ENCODE results near the gene SPINT2.
"Not testable (repeated sequence)": the region's sequence is repeated elsewhere in the genome, so short reads cannot be mapped to it uniquely, and the experiment has no call there.

SPINT2 gene, protein sequence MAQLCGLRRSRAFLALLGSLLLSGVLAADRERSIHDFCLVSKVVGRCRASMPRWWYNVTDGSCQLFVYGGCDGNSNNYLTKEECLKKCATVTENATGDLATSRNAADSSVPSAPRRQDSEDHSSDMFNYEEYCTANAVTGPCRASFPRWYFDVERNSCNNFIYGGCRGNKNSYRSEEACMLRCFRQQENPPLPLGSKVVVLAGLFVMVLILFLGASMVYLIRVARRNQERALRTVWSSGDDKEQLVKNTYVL

DNA sequence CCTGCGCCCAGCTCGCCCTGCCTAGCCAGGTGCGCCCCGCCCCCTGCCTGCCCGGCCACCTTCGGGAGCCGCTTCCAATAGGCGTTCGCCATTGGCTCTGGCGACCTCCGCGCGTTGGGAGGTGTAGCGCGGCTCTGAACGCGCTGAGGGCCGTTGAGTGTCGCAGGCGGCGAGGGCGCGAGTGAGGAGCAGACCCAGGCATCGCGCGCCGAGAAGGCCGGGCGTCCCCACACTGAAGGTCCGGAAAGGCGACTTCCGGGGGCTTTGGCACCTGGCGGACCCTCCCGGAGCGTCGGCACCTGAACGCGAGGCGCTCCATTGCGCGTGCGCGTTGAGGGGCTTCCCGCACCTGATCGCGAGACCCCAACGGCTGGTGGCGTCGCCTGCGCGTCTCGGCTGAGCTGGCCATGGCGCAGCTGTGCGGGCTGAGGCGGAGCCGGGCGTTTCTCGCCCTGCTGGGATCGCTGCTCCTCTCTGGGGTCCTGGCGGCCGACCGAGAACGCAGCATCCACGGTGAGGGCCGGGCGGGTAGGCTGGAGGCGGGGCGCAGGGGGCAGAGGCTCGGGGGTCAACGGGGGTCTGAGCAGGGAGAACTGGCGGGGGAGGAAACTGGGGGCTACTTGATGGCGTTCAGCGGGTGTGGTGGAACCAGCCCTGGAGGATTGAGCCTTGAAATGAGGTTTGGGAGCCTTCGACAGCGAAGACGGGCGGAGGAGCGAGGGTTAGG lies at the start of gene SPINT2:
TSS of gene SPINT2 (plus strand) at position 88 of the 727 bp plus-strand sequence. CDS start at position 408, 320 bp downstream.
- in situ Hi-C loops (cut with HindIII; ENCODE audit: low sequenced_read_pairs) = loop anchor here (5.0 kb wide), 2 partner anchors 32 to 93 kb away; no protein-coding TSS in a partner anchor

DNA sequence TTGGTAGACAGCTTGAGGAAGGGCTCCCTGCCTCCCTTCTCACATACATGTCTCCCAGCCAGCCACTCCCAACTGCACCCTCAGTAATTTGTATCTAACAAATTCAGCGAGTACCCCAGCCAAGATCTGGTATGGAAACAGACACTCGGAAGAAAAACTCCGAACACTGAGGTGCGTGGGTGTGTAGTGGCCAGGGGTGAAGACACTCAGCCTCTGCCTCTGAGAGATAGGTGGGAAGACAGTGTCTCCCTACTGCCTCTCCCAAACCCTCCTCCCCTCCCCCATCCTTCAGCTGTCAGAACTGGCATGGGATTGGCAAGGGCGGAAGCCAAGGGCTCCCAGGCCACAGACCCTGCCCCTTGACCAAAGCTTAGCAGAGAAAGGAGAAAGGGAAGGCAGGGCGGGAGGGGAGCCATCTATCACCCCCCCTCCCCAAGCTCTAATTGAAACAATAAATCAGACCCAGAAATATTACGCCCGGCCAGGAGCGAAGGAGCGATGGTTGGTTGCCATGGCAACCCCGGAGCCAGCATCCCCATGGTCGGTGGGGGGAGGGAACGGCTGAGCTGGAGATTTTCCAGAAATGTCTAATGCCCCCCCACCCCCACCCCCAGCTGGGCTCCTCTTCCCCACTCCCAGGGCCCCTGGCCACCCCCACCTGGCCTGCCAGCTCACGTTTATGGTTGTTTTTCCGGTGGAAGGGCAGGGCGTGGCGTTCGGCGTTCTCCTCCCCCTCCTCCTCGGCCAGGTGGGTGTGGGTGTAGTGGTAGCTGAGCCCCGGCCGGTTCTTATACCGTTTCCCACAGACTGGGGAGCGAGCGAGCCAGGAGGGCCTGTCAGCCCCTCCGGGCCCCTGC lies 47.4 kb upstream of the SPINT2 start:
- in situ Hi-C loops (cut with HindIII; ENCODE audit: low sequenced_read_pairs) = loop anchor here (5.0 kb wide), 1 partner anchor 320 kb away; no protein-coding TSS in a partner anchor

DNA sequence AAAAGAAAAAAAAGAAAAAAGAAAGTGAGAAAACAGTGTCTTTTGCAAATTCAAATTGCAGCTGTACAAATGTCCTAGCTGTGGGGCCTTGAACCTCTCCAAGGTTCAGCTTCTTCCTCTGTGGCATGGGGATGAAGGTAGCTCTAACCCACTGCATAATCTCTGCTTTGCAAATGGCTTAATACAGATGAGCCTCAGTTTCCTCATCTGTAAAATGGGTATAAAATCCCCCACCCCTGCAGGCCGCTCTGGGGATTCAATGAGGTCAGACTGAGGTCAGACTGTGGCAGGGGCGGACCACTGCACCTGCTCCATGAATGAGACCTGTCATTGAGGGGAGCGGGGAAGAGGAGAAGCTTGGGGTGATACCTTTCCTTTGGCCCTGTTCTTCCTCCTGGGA lies 46.2 kb upstream of the SPINT2 start:
- in situ Hi-C loops (cut with HindIII; ENCODE audit: low sequenced_read_pairs) = loop anchor here (5.0 kb wide), 1 partner anchor 321 kb away; no protein-coding TSS in a partner anchor

DNA sequence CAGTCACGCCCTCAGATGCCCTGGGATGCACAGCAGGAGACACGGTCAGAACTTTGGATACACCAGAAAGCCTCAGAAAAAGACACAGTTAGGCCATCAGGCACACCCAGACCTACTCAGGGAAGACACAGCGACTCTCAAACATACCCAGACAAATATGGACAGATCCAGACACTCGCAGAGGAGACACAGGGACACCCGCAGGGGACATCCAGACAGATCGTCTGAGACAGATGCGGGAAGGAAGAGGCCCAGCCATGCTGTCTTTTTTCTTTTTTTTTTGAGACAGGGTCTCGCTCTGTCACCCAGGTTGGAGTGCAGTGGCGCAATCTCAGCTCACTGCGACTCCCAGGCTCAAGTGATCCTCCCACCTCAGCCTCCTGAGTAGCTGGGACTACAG lies 45.2 kb upstream of the SPINT2 start:
- in situ Hi-C loops (cut with HindIII; ENCODE audit: low sequenced_read_pairs) = loop anchor here (5.0 kb wide), 1 partner anchor 322 kb away; no protein-coding TSS in a partner anchor

DNA sequence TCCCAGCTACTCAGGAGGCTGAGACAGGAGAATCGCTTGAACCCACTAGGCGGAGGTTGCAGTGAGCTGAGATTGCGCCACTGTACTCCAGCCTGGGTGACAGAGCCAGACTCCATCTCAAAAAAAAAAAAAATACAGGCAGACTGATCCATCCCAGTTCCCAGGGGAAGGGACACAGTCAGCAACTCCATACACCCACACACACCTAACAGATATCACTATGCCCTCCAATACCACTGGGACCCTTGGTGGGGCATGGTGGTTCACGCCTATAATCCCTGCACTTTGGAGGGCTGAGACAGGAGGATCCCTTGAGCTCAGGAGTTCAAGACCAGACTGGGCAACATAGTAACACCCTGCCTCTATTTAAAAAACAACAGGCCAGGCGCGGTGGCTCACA lies 43.0 kb upstream of the SPINT2 start:
- in situ Hi-C loops (cut with HindIII; ENCODE audit: low sequenced_read_pairs) = no loop called here

DNA sequence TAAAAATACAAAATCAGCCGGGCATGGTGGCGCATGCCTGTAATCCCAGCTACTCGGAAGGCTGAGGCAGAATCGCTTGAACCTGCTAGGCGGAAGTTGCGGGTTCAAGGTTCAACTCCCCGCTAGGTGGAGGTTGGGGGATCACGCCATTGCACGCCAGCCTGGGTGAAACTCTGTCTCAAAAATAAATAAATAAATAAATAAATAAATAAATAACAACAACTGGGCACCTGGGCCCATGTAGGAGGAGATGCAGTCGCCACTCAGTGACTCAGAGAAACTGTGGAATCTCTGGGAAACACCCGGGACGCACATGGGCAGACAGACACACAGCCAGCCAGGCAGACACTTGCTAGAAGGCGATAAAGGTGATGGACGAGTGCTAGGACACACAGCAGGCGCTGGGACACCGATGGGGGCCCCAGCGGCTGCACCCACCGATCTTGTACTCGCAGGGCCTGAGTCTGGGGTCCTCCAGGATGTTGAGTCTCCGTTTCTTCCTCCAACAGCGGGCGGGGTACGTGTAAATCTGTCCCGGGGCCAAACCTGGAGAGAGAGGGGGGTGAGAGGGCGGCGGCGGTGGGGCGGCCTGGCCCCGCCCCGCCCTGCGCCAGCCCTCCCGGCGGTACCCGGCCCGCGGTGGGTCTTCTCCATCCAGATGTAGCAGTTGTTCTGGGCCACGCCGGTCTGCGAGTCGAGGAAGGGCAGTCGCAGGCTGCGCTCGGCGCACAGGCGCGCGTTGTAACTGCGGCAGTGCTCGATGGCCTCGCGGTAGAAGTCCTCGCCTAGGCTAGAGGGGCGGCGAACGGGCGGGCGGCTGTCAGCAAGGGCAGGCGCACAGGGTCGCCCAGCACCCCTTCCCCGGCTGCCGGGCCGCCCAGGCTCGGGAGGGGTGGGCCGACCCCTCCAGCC lies 42.2 kb upstream of the SPINT2 start:
- in situ Hi-C loops (cut with HindIII; ENCODE audit: low sequenced_read_pairs) = no loop called here

DNA sequence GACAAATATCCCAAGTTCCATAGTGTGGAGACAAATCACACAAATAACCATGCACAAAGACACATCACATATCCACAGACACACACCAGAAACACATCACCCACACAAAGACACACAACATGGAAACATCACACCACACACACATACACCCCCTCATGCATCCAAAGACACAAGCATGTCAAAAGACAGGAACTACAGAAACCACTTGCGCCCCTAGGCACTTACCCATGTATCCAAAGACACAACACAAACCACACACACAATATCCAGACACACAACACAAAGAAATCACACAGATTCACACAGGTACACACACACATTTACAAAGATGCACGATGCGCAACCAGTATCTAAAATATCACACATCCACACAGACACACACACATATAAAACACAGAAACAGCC lies 41.3 kb upstream of the SPINT2 start:
- in situ Hi-C loops (cut with HindIII; ENCODE audit: low sequenced_read_pairs) = no loop called here

DNA sequence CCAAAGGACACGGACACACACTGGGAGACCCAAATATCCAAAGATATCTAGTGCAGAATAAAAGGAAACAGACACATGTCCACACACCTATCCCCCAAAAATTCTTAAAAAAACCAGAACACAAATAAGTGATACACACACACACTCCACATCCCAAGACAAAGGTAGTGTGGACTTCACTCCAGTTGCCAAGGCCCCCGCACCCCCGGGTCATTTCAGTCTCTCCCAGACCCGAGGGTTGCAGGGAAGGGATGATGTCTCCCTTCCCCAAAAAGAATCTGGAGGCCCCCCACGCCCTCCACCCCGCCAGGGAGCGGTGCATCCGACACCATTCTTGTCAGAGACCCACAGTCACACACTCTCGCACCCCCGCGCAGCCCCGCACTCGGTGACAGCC lies 40.8 kb upstream of the SPINT2 start:
- in situ Hi-C loops (cut with HindIII; ENCODE audit: low sequenced_read_pairs) = no loop called here

DNA sequence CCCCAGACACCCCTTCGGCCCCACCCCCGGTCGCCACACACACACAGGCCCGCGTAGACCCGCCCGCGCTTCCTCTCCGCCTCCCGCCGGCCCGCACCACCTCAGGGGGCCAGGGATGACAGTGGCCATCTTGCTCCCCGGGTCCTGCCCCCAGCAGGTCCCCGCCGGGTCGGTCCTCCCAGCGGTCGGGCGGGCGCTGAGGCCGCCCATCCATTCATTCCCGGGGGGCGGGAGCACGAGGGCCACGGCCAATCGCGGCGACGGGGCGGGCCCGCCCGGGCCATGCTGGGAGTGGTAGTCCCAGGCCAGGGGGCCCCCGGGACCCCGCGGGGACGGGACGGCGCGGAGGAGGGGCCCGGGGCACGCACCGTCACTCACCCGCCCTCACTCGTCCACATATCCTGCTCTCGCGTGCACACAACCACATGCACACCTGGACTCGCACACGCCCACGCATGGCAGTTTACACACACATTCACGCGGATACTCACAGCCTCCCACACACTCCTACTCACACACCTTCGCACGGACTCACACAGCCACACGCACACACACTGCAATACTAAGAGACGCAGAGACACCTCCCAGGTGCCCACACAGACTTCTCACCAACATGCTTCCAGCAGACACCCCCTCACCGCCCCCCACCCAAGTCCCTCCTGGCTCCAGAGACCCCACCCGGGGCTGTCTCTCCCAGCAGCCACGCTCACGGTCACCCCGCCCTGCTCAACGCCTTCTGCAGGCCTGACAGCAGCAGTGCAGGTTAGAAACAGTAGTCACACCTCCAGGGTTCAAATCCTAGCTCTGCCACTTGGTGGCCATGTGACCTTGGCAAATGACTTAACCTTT lies 40.1 kb upstream of the SPINT2 start, which contains the start of gene DPF1:
TSS of gene DPF1 (minus strand) at position 209 of the 849 bp plus-strand sequence. CDS start at position 129, 80 bp downstream.
- in situ Hi-C loops (cut with HindIII; ENCODE audit: low sequenced_read_pairs) = no loop called here

DNA sequence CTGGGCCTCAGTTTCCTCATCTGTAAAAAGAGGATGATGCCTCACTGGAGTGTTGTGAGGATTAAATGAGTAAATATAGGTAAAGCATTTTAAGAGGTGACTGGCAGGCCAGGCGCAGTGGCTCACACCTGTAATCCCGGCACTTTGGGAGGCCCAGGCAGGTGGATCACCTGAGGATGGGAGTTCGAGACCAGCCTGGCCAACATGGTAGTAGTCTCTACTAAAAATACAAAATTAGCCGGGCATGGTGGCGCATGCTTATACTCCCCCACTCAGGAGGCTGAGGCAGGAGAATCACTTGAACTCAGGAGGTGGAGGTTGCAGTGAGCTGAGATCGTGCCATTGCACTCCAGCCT lies 39.5 kb upstream of the SPINT2 start:
- in situ Hi-C loops (cut with HindIII; ENCODE audit: low sequenced_read_pairs) = not testable (repeated sequence)

DNA sequence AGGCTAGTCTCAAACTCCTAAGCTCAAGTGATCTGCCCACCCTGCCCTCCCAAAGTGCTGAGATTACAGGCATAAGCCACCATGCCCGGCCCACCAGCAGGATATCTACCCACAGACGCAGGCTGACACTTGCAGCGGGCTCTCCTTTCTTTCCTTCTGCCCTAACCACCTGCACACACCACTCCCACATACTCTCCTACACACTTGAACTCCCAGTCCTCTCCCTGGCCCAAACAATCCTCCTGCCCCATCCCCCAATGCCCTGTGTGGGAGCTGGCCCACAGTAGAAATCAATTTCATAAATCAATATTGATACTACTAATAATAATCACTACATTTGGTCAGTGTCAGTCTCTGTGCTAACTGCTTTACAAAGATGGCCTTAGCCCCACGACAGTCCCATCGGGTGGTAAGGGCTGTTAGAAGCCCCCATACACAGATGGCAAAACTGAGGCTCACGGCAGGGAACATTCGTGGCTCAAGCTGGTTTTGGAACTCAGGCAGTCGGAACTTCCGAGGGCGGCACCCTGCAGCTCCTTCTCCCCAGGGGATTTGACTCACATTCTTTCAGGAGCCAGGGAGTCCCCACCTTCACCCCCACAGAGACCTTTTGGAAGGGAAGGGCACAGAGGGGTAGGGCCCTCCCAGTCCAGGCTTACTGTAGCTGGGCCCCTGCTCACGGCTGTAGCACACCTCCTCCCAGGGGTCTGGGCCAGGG lies 36.9 kb upstream of the SPINT2 start:
- in situ Hi-C loops (cut with HindIII; ENCODE audit: low sequenced_read_pairs) = no loop called here

DNA sequence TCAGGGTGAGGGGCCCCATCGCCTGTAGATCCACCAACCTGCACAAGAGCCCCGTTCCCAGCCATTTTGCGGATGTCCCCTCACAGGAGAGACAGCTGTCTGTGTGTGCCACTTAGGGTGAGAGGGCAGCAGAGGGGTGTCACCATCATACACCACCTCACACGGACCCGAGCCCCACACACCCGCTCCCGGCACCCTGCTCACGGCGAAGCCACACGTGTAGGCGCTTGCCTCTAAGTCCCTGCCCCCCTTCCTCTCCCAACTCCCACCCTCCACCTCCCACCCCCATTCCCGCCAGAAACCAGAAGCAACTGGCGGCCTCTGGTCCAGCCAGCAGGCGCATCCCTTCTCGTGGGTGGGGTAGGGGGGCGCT lies 36.4 kb upstream of the SPINT2 start:
- in situ Hi-C loops (cut with HindIII; ENCODE audit: low sequenced_read_pairs) = no loop called here

DNA sequence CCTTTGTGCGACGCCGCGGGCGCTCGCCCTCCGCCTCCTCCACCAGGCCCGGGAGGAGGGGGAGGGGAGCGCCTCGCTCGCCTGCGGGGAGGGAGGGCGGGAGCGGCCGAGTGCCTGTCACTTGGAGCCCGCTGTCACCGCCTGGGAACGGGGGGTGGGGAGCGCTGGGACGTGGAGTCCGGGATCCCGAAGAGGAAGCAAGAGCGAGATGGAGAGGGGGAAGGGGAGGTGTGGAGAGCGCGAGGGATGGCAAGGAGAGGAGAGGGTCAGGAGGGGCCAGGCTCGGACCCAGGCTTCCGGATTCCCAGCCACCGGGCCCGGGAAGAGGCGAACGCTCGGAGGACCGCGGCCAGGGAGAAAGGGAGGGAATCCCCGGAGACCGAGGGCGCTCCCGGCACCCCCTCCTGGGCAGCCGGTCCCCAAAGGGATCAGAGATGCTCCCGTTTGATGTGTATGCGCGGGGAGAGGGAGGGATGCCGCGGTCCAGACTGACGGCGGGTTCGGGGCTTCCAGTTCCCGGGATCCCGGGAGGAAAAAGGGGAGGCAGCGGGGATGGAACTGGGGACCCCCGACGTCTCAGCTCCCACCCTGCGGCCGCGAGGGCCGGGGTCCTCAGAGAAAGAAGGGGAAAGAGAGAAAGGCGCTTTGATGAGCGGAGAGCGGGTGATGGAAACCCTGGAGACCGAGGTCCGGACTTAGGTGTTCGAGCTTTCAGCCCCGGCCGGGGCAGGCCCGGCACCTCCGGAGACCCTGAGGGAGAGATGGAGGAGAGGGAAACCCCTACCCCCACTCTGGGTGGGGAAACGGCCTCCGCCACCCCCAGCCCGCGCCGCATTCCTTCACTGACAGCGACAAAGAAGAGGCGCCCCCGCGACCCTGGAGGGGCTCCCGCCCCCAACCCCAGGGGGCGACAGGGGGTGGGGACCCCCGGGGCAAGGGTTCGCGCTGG lies 35.6 kb upstream of the SPINT2 start:
- in situ Hi-C loops (cut with HindIII; ENCODE audit: low sequenced_read_pairs) = no loop called here

DNA sequence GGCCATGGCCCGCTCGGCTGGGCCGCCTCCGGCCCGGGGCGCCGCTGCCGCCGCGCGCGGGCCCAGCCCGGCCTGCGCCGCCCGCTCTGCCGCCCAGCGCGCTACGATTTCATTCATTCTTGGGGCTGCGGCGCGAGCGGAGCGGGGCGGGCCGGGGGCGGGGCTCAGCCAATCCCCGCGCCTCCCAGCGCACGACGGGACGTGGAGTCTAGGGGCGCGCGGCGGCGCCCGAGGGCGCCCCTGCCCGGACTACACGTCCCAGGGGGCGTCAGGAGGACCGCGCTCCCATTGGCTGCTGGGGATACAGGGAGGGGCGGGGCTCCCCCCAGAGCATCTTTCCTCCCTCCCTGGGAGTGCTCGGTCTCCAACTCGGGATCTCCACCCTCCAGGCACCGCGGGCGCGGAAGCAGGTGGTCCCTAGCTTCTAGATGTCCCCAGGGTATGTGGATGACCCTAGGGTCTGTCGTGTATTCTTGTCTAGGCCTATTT lies 34.7 kb upstream of the SPINT2 start:
- in situ Hi-C loops (cut with HindIII; ENCODE audit: low sequenced_read_pairs) = loop anchor here (5.0 kb wide), 3 partner anchors 38 to 128 kb away; no protein-coding TSS in a partner anchor

DNA sequence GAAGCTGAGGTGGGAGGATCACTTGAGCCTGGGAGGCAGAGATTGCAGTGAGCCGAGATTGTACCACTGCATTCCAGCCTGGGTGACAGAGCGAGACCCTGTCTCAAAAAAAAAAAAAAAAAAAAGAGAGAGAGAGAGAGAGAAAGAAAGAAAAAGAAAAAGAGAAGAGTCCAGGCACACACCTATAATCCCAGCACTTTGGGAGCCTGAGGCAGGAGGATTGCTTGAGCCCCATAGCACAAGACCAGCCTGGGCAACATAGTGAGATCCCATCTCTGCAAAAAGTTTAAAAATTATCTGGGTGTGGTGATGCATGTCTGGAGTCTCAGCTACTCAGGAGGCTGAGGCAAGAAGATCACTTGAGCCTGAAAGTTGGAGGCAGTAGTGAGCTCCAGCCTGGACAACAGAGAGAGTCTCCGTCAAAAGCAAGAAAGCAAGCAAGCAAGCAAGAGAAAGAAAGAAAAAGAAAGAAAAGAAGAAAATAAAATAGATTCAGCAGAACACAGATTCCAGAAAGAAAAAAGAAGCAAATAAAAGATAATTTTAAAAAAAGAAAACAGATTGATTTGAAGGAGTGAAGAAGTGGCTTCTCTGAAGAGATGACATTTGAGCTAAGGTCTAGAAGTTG lies 33.8 kb upstream of the SPINT2 start:
- in situ Hi-C loops (cut with HindIII; ENCODE audit: low sequenced_read_pairs) = loop anchor here (5.0 kb wide), 3 partner anchors 37 to 127 kb away; no protein-coding TSS in a partner anchor

DNA sequence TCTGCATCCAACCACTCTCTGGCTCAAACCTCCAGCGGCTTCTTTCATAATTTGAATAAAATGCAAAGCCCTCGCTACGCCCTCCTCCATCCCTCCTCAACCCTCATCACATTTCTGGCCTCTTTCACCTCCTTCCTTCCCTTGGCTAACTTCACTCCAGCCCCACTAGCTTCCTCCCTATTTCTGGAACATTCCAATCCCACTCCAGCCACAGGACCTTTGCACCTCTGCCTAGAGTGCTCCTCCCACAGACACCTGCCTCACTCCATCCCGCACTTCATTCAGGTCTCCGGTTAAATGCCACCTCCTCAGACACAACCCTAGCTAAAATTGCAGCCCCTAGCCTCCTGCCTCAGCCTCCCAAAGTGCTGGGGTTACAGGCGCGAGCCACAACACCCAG lies 32.5 kb upstream of the SPINT2 start:
- in situ Hi-C loops (cut with HindIII; ENCODE audit: low sequenced_read_pairs) = loop anchor here (5.0 kb wide), 3 partner anchors 35 to 125 kb away; no protein-coding TSS in a partner anchor

Data from endothelial cell of hepatic sinusoid (primary cell).